HG02852 (cell line): ENCODE data around the gene NSG1.
"Not testable (repeated sequence)": the region's sequence is repeated elsewhere in the genome, so short reads cannot be mapped to it uniquely, and the experiment has no call there.

Experiments
- ATAC-seq: cut with Tn5 transposase; IDR thresholded peaks from one replicate; pipeline ENCODE4 v1.9.1; 2021; ENCODE audit warnings: mild to moderate bottlenecking, moderate library complexity; ENCODE audit not compliant: unreplicated experiment

The NSG1 gene

GRCh38 chr4:4386736-4387392, at the start of gene NSG1:
TSS of gene NSG1 (plus strand) at chr4:4387102. CDS start at chr4:4387630, 528 bp downstream.
- ATAC-seq = no peak

- ATAC-seq = no peak
Measured at GRCh38 chr4:4338210-4339001, 48.5 kb upstream of the NSG1 start.

- ATAC-seq = no peak
Measured at GRCh38 chr4:4339504-4340085, 47.3 kb upstream of the NSG1 start.

GRCh38 chr4:4341861-4342650, 44.8 kb upstream of the NSG1 start:
- no peak for ATAC-seq

- ATAC-seq = no peak
Measured at GRCh38 chr4:4343038-4343437, 43.9 kb upstream of the NSG1 start.

- peak; percentile 94 for ATAC-seq
Measured at GRCh38 chr4:4344915-4345527, 41.9 kb upstream of the NSG1 start.

GRCh38 chr4:4347585-4347984, 39.3 kb upstream of the NSG1 start:
- ATAC-seq = no peak

GRCh38 chr4:4348585-4348984, 38.3 kb upstream of the NSG1 start:
- ATAC-seq = not testable (repeated sequence)

- no peak for ATAC-seq
Measured at GRCh38 chr4:4349867-4350266, 37.0 kb upstream of the NSG1 start.

GRCh38 chr4:4350909-4351308, 36.0 kb upstream of the NSG1 start:
- no peak for ATAC-seq

GRCh38 chr4:4355302-4355701, 31.6 kb upstream of the NSG1 start:
- no peak for ATAC-seq

- ATAC-seq = no peak
Measured at GRCh38 chr4:4356106-4357041, 30.5 kb upstream of the NSG1 start.

GRCh38 chr4:4358093-4358854, 28.6 kb upstream of the NSG1 start:
- ATAC-seq = no peak

- ATAC-seq = no peak
Measured at GRCh38 chr4:4361883-4362282, 25.0 kb upstream of the NSG1 start.

GRCh38 chr4:4362991-4363697, 23.8 kb upstream of the NSG1 start:
- ATAC-seq = no peak

GRCh38 chr4:4364061-4364460, 22.8 kb upstream of the NSG1 start:
- ATAC-seq = no peak

GRCh38 chr4:4364486-4365208, 22.3 kb upstream of the NSG1 start:
- ATAC-seq = no peak
